Fibroblast of lung (primary cell): ENCODE results near the gene ARHGEF3.

Experiments used
- CTCF ChIP-seq, 2 donors: IDR thresholded peaks in 1 of 2; conservative IDR thresholded peaks in 1 of 2; 1 replicate in 1 of 2; 2 replicates in 1 of 2; pipeline ENCODE4 v1.5.1; 2011 to 2012; ENCODE audit warnings: low read length in 2 of 2, control low read depth in 1 of 2, inconsistent platforms in 1 of 2, low read depth in 1 of 2, mild to moderate bottlenecking in 1 of 2
- EZH2 ChIP-seq: IDR thresholded peaks from 2 replicates; pipeline ENCODE4 v1.5.1; 2012; ENCODE audit warnings: low read length, control low read depth, mild to moderate bottlenecking; ENCODE audit errors: missing control alignments

- TF ChIP-seq EZH2 (no peak), CTCF (conservative IDR thresholded peaks at IDR 0.05 in 1 of 2, IDR thresholded peaks at IDR 0.05 in 1 of 2; ENCODE audit: low read depth in 1 of 2, low read length in 2 of 2) (no peak)
Measured at GRCh38 chr3:56817646-56818045, 15.9 kb upstream of the ARHGEF3 start.
